Lower lobe of right lung (tissue), 2 donors: ENCODE measurements around the gene ZFP36L2. TPM values are rescaled to one million over a fixed set of nuclear protein-coding genes. Genes with fewer than 3 reads are reported as not detected.

Experiments
- ATAC-seq, 2 donors: fragments of 200-7000 bp; cut with Tn5 transposase; one replicate each; pipeline ENCODE4 v1.9.1; 2020 to 2022; ENCODE audit warnings: mild to moderate bottlenecking in 2 of 2, moderate library complexity in 2 of 2
- DNase-seq: peaks from one replicate; pipeline ENCODE4 v3.0.0-alpha.2; 2020
- H3K27ac ChIP-seq: fragments of 200-600 bp; one replicate; pipeline ENCODE4 v1.8.0; 2022
- H3K27me3 ChIP-seq: fragments of 200-600 bp; one replicate; pipeline ENCODE4 v1.8.0; 2022; ENCODE audit warnings: low read depth
- H3K36me3 ChIP-seq: fragments of 200-600 bp; one replicate; pipeline ENCODE4 v1.8.0; 2022; ENCODE audit warnings: mild to moderate bottlenecking
- H3K4me1 ChIP-seq: fragments of 200-600 bp; one replicate; pipeline ENCODE4 v1.8.0; 2022
- H3K4me3 ChIP-seq: fragments of 200-600 bp; one replicate; pipeline ENCODE4 v1.8.0; 2022; ENCODE audit warnings: mild to moderate bottlenecking
- H3K9me3 ChIP-seq: fragments of 200-600 bp; one replicate; pipeline ENCODE4 v1.8.0; 2022
- CTCF ChIP-seq: fragments of 200-600 bp; IDR thresholded peaks from one replicate; pipeline ENCODE4 v1.8.0; 2022; ENCODE audit warnings: antibody characterized with exemption, mild to moderate bottlenecking
- intact Hi-C: fragments of 100-400 bp; cut with DNase I; formaldehyde crosslinking; loops from one replicate; pipeline ENCODE4 v1.11.0; 2022
- total RNA-seq: library from RNA; stranded (reverse); fragmentation: NEBNext Ultra II Directional; extraction: Animal tissue kit (Norgen Biotek cat#: 25700); gene quantifications from one replicate; pipeline ENCODE4 v1.2.1, GENCODE V29; 2021
- donor health status: DM: no; HTN: yes; CAD: no; lungs with severe emphysema.

The ZFP36L2 gene
- total RNA-seq, 1 donor from 2014 or later, result 136 TPM

GRCh38 chr2:43248621-43249020 lies 22.2 kb upstream of the ZFP36L2 start:
- Histone ChIP-seq H3K27me3 (no peaks in the 10 kb centered on the region), H3K9me3 (no peaks in the 10 kb centered on the region), H3K4me3 (no peak overlapping the region), H3K4me1 (no peaks in the 10 kb centered on the region), H3K36me3 (peaks cover 7% of the 10 kb centered on the region), H3K27ac (no peak overlapping the region)
- no peak for TF ChIP-seq CTCF
- no peak for ATAC-seq
- intact Hi-C loops, result no loop called here
- no peak for DNase-seq

DNA sequence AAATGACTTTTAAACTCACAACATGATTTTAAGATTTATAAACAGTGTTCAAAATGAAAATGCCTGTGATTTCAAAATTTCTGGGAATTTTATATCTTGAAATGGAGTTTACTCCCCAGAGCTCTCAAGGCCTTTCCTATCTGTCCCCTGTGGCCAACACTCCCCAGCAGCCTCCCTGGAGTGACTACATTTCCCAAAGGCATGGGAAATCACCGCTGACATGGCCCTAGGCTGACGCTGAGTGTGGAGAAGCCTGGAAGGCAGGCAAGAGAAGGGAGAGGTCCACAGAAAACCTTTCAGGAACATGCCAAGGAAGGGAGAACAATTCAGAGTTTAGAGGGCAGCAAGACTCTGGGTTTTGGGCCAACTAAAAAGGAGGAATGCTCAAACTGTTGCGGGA lies 20.2 kb upstream of the ZFP36L2 start:
- Histone ChIP-seq H3K36me3 (peaks cover 7% of the 10 kb centered on the region), H3K27me3 (no peaks in the 10 kb centered on the region), H3K4me3 (no peak overlapping the region), H3K9me3 (no peaks in the 10 kb centered on the region), H3K4me1 (no peaks in the 10 kb centered on the region), H3K27ac (no peak overlapping the region)
- intact Hi-C loops, result no loop called here
- no peak for TF ChIP-seq CTCF
- DNase-seq, result no peak
- no peak for ATAC-seq

GRCh38 chr2:43241558-43241957 lies 15.2 kb upstream of the ZFP36L2 start:
- intact Hi-C loops, result no loop called here
- no peak for DNase-seq
- no peak overlapping the region for H3K4me3 ChIP-seq
- no peak for ATAC-seq
- H3K27ac ChIP-seq, result no peak overlapping the region
- H3K4me1 ChIP-seq, result peaks cover 5% of the 10 kb centered on the region
- H3K36me3 ChIP-seq, result peaks cover 7% of the 10 kb centered on the region
- no peaks in the 10 kb centered on the region for H3K27me3 ChIP-seq
- TF ChIP-seq CTCF, result no peak
- H3K9me3 ChIP-seq, result no peaks in the 10 kb centered on the region

DNA sequence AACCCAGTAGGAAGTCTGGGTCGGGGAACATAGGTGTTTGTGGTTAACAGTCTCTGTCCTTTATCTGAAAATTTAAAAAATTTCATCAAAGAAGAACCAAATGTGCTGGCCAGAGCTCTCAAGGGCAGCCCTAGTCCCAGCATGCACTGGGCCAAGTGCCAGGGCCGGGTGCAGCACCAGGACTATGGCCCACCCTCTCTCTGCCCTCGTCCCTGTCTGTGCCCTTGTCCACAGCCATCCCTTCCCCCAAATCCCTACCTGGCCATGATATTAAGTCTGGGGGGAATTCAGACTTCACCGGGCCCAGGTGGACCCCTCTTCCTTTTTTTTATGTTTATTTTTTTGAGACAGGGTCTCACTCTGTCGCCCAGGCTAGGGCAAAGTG lies 14.4 kb upstream of the ZFP36L2 start:
- H3K27me3 ChIP-seq, result no peaks in the 10 kb centered on the region
- H3K4me3 ChIP-seq, result no peak overlapping the region
- peak overlapping the region; percentile 66 for H3K27ac ChIP-seq
- H3K9me3 ChIP-seq, result no peaks in the 10 kb centered on the region
- no peak for TF ChIP-seq CTCF
- no peak for DNase-seq
- peaks cover 10% of the 10 kb centered on the region for H3K4me1 ChIP-seq
- no peak for ATAC-seq
- H3K36me3 ChIP-seq, result peaks cover 7% of the 10 kb centered on the region
- intact Hi-C loops, result no loop called here

GRCh38 chr2:43239981-43240765 lies 13.8 kb upstream of the ZFP36L2 start:
- DNase-seq, result no peak

More at GRCh38 chr2:43239981-43240765, 13.8 kb upstream of the ZFP36L2 start:
- intact Hi-C loops, result no loop called here
- Histone ChIP-seq H3K4me3 (no peak overlapping the region), H3K4me1 (peaks cover 10% of the 10 kb centered on the region), H3K27ac (peak overlapping the region; percentile 66), H3K36me3 (peaks cover 7% of the 10 kb centered on the region), H3K27me3 (no peaks in the 10 kb centered on the region), H3K9me3 (no peaks in the 10 kb centered on the region)
- no peak for TF ChIP-seq CTCF
- ATAC-seq, result peak; percentile 31 to 40
